ENCODE data around the gene EIF1AD.

GRCh38 chr11:66001942-66002647, at the start of gene EIF1AD, which contains the start of gene BANF1:
- TF ChIP-seq EZH2 (IDR thresholded peaks at IDR 0.05) (no peak), CTCF (IDR thresholded peaks at IDR 0.05) (no peak), EZH2phosphoT487 (IDR thresholded peaks at IDR 0.05) (no peak)
